Adrenal gland (tissue), 12 donors: ENCODE results near the gene TCEA3. TPM values are rescaled to one million over a fixed set of nuclear protein-coding genes. Genes with fewer than 3 reads are reported as not detected.
A peak's percentile ranks its signal among the peaks of the same experiment; 100 is the strongest.

Experiments
- DNase-seq, 7 donors: peaks; one replicate each; pipeline ENCODE4 v3.0.0-alpha.2; 2019 to 2020
- H3K27ac ChIP-seq, 5 donors: fragments of 200-600 bp; sonication (generic) in 4 of 5; 1 replicate in 3 of 5; 2 replicates in 2 of 5; pipeline versions ENCODE4 v1.5.1 to v1.8.0; 2016 to 2020; ENCODE audit warnings: mild to moderate bottlenecking in 1 of 5
- H3K27me3 ChIP-seq: fragments of 200-600 bp; 2 replicates; pipeline ENCODE4 v1.8.0; 2021
- H3K36me3 ChIP-seq, 2 donors: fragments of 200-600 bp; replicated peaks in 1 of 2; 1 replicate in 1 of 2; 2 replicates in 1 of 2; pipeline versions ENCODE4 v1.5.1 to v1.8.0; 2018 to 2022
- H3K4me1 ChIP-seq, 2 donors: fragments of 200-600 bp; replicated peaks in 1 of 2; 1 replicate in 1 of 2; 2 replicates in 1 of 2; pipeline versions ENCODE4 v1.5.1 to v1.8.0; 2018 to 2021
- H3K4me3 ChIP-seq, 4 donors: fragments of 200-600 bp; sonication (generic) in 3 of 4; one replicate each; pipeline ENCODE4 v1.5.1; 2016 to 2018
- H3K9me3 ChIP-seq, 3 donors: fragments of 200-600 bp; sonication (generic) in 1 of 3; replicated peaks in 1 of 3; 1 replicate in 2 of 3; 2 replicates in 1 of 3; pipeline versions ENCODE4 v1.5.1 to v1.8.0; 2016 to 2021
- CTCF ChIP-seq, 6 experiments: fragments of 450-650 bp in 4 of 6; fragments of 200-600 bp in 2 of 6; sonication (generic) in 1 of 6; IDR thresholded peaks; 1 replicate in 5 of 6; 2 replicates in 1 of 6; pipeline versions ENCODE4 v1.5.1 to v1.8.0; 2016 to 2021; ENCODE audit warnings: antibody characterized with exemption in 6 of 6, mild to moderate bottlenecking in 2 of 6, moderate library complexity in 1 of 6
- POLR2A ChIP-seq, 2 donors: fragments of 450-650 bp; IDR thresholded peaks; one replicate each; pipeline ENCODE4 v1.6.1; 2017; ENCODE audit warnings: antibody characterized with exemption in 2 of 2, mild to moderate bottlenecking in 2 of 2, moderate library complexity in 1 of 2
- WGBS, 4 donors: extraction: QIAGEN DNeasy Blood & Tissue Kit in 2 of 4; methylation state at CpG; one replicate each; pipeline versions ENCODE4 v1.1.5 to v1.1.7; 2013 to 2017; 5-methylcytosine and 5-hydroxymethylcytosine counted together
- intact Hi-C, 2 donors: fragments of 100-400 bp; cut with DNase I; formaldehyde crosslinking; loops; one replicate each; pipeline versions ENCODE4 v1.14.1 to v1.15.0; 2022 to 2023
- polyA plus RNA-seq, 3 donors: library from polyadenylated mRNA; stranded (reverse); fragments of 200-250 nt in 2 of 3; fragments of 350-450 nt in 1 of 3; fragmentation: Illumina TruSeq in 1 of 3; extraction: RNeasy Lipid Tissue Mini Kit (QIAGEN cat#74804) in 1 of 3; gene quantifications; one replicate each; pipeline ENCODE4 v1.2.3, GENCODE V29; 2013 to 2014
- total RNA-seq, 9 donors: library from RNA; depleted of rRNA in 4 of 9; stranded (reverse); fragments of >200 nt in 4 of 9; fragments of 120-200 nt in 1 of 9; fragmentation: NEBNext Ultra II Directional in 1 of 9; extraction: Animal tissue kit (Norgen Biotek cat#: 25700) in 1 of 9; gene quantifications; one replicate each; pipeline versions ENCODE4 v1.1.0 to v1.2.4, GENCODE V29; 2013 to 2023
- donor health status: healthy with polysubstance abuse.
- donor health status: Bipolar disorder and iron deficiency.
- donor health status: DM: yes; HTN: yes; CAD: no.
- donor health status: DM: no; HTN: no; CAD: no.
- donor health status: DM: no; HTN: no; CAD: no.
- donor health status: DM: yes; HTN: yes; CAD: no.

TCEA3 gene
- total and polyA plus RNA-seq, 12 donors = 23.6 to 171 (median 115) TPM

DNA sequence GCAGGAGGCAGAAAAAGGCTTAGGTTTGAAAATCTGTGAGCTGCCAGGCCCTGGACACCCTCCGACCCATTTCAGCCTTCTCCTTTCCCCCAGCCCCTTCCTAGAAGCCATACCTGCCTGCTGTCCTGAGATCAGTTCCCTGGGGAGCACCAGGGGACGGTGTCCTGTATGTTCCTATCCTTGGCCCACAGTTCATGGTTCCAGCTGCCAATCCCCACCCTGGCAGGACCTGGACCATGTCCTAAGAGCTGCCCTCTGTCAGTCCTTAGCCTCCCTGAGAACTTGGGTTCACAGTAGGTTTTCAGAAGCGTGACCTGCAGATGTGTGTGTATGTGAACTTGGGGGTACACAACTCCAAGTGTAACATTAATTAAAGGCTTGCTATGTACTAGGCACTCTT, 3.8 kb downstream of the TCEA3 start:
- 66 to 96% (median 87%) methylated on average over 2 to 3 of the region's 3 CpGs for WGBS, 4 donors
- TF ChIP-seq CTCF (IDR thresholded peaks at IDR 0.05) = no peak
- no peak for TF ChIP-seq POLR2A (IDR thresholded peaks at IDR 0.05)
- intact Hi-C loops = loop anchor here in 1 of 2 donors (10.0 kb wide), 1 partner anchor 114 kb away; the partner anchor contains the start of gene E2F2
- Histone ChIP-seq H3K27me3 (no peaks in the 10 kb centered on the region), H3K4me3 (no peak overlapping the region), H3K27ac (peak overlapping the region in 2 of 5 donors; percentile 87 to 89), H3K9me3 (no peaks in the 10 kb centered on the region), H3K36me3 (peaks cover 0 to 7% of the 10 kb centered on the region in 2 donors), H3K4me1 (peaks cover 36 to 49% of the 10 kb centered on the region in 2 donors)
- DNase-seq = no peak

- intact Hi-C loops = no loop called here
- no peak for TF ChIP-seq CTCF (IDR thresholded peaks at IDR 0.05)
- H3K4me3 ChIP-seq = no peak overlapping the region
- no peaks in the 10 kb centered on the region for H3K27me3 ChIP-seq
- peak overlapping the region in 1 of 5 donors; percentile 29 for H3K27ac ChIP-seq
- H3K9me3 ChIP-seq = no peaks in the 10 kb centered on the region
- H3K36me3 ChIP-seq = peaks cover 0 to 7% of the 10 kb centered on the region in 2 donors
- no peak for DNase-seq
- H3K4me1 ChIP-seq = peaks cover 29 to 42% of the 10 kb centered on the region in 2 donors
- 74 to 84% (median 79%) methylated on average over 6 of the region's 6 CpGs for WGBS, 4 donors
Observed at GRCh38 chr1:23419180-23419579, 5.4 kb downstream of the TCEA3 start.

DNA sequence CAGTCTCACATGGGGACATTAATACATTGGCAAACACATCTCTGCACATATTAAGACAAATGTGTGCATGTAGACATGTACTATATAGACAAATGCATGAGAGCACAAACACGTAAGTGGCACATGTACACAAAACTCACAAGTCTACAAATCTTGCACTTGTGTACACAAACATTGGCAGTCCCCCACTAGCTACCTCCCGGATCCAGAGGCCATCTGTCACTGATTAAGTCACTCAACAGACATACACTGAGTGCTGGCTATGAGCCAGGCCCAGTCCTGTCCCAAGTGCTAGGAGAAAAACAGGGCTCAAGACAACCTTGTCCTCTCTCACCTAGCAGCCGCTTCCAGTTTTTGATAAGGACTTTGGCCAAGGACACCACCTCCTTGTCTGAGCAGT, 7.0 kb downstream of the TCEA3 start:
- no peaks in the 10 kb centered on the region for H3K27me3 ChIP-seq
- WGBS, 4 donors = 34 to 42% (median 38%) methylated on average over 1 to 3 of the region's 3 CpGs
- intact Hi-C loops = no loop called here
- H3K9me3 ChIP-seq = no peaks in the 10 kb centered on the region
- TF ChIP-seq POLR2A (IDR thresholded peaks at IDR 0.05) = no peak
- no peak for TF ChIP-seq CTCF (IDR thresholded peaks at IDR 0.05)
- peaks cover 0 to 7% of the 10 kb centered on the region in 2 donors for H3K36me3 ChIP-seq
- no peak overlapping the region for H3K4me3 ChIP-seq
- peak overlapping the region in 2 of 5 donors; percentile 9 to 61 for H3K27ac ChIP-seq
- DNase-seq = peak; percentile 56 to 88 (median 71)
- peaks cover 19 to 30% of the 10 kb centered on the region in 2 donors for H3K4me1 ChIP-seq

DNA sequence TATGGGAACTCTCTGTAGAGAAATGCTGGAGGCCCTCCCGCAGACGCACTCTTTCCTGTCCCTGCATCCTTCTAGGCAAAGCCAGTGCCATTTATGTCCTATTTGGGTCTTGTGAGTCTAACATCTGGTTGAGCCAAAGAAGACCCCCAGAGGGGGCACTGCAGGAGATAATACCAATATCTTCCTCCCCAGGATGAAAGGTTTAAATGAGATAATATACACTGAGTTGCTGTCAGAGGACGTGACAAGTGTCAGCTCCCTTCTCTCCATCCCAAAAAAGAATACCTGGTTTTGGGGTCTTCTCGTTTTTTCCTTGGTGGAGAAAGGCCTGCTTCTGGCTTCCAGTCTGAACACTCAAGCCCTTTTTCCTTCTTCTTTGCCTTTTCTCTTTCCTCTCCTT, 7.6 kb downstream of the TCEA3 start:
- Histone ChIP-seq H3K36me3 (peaks cover 0 to 7% of the 10 kb centered on the region in 2 donors), H3K4me1 (peaks cover 13 to 25% of the 10 kb centered on the region in 2 donors), H3K27me3 (no peaks in the 10 kb centered on the region), H3K4me3 (no peak overlapping the region), H3K9me3 (no peaks in the 10 kb centered on the region), H3K27ac (no peak overlapping the region)
- TF ChIP-seq POLR2A (IDR thresholded peaks at IDR 0.05) (no peak), CTCF (IDR thresholded peaks at IDR 0.05) (no peak)
- DNase-seq = no peak
- 83 to 87% (median 85%) methylated on average over 4 of the region's 4 CpGs for WGBS, 4 donors
- intact Hi-C loops = no loop called here
